ENCODE measurements around the gene CTDP1.

The CTDP1 gene

GRCh38 chr18:79760881-79761280 lies 81.3 kb downstream of the CTDP1 start:
- H3K27ac ChIP-seq, result no peak overlapping the region
- no peak overlapping the region for H3K4me3 ChIP-seq (ENCODE audit: low read depth in 1 of 2, low read length in 1 of 2)
- H3K9me3 ChIP-seq, result no peaks in the 10 kb centered on the region
- H3K27me3 ChIP-seq, result no peaks in the 10 kb centered on the region
- no peak for TF ChIP-seq CTCF (IDR thresholded peaks at IDR 0.05)
- peaks cover 5% of the 10 kb centered on the region for H3K36me3 ChIP-seq
- H3K4me1 ChIP-seq (ENCODE audit: control insufficient read depth in 1 of 2, insufficient read depth in 1 of 2, low read depth in 1 of 2, low read length in 1 of 2), result no peaks in the 10 kb centered on the region

GRCh38 chr18:79763407-79763806 lies 83.8 kb downstream of the CTDP1 start:
- no peaks in the 10 kb centered on the region for H3K9me3 ChIP-seq
- no peaks in the 10 kb centered on the region for H3K36me3 ChIP-seq
- TF ChIP-seq CTCF (IDR thresholded peaks at IDR 0.05), result no peak
- no peaks in the 10 kb centered on the region for H3K4me1 ChIP-seq (ENCODE audit: control insufficient read depth in 1 of 2, insufficient read depth in 1 of 2, low read depth in 1 of 2, low read length in 1 of 2)
- no peaks in the 10 kb centered on the region for H3K27me3 ChIP-seq
- H3K27ac ChIP-seq, result no peak overlapping the region
- no peak overlapping the region for H3K4me3 ChIP-seq (ENCODE audit: low read depth in 1 of 2, low read length in 1 of 2)

GRCh38 chr18:79764131-79764530 lies 84.5 kb downstream of the CTDP1 start:
- no peak overlapping the region for H3K27ac ChIP-seq
- H3K4me3 ChIP-seq (ENCODE audit: low read depth in 1 of 2, low read length in 1 of 2), result no peak overlapping the region
- no peaks in the 10 kb centered on the region for H3K4me1 ChIP-seq (ENCODE audit: control insufficient read depth in 1 of 2, insufficient read depth in 1 of 2, low read depth in 1 of 2, low read length in 1 of 2)
- no peaks in the 10 kb centered on the region for H3K27me3 ChIP-seq
- no peak for TF ChIP-seq CTCF (IDR thresholded peaks at IDR 0.05)
- H3K9me3 ChIP-seq, result no peaks in the 10 kb centered on the region
- no peaks in the 10 kb centered on the region for H3K36me3 ChIP-seq

- H3K4me3 ChIP-seq (ENCODE audit: low read depth in 1 of 2, low read length in 1 of 2), result no peak overlapping the region
- no peaks in the 10 kb centered on the region for H3K9me3 ChIP-seq
- TF ChIP-seq CTCF (IDR thresholded peaks at IDR 0.05), result no peak
- H3K27me3 ChIP-seq, result no peaks in the 10 kb centered on the region
- H3K36me3 ChIP-seq, result no peaks in the 10 kb centered on the region
- no peaks in the 10 kb centered on the region for H3K4me1 ChIP-seq (ENCODE audit: control insufficient read depth in 1 of 2, insufficient read depth in 1 of 2, low read depth in 1 of 2, low read length in 1 of 2)
- no peak overlapping the region for H3K27ac ChIP-seq
These were observed 86.1 kb downstream of the CTDP1 start for GRCh38 chr18:79765491-79766245.

- H3K27ac ChIP-seq, result no peak overlapping the region
- H3K4me1 ChIP-seq (ENCODE audit: control insufficient read depth in 1 of 2, insufficient read depth in 1 of 2, low read depth in 1 of 2, low read length in 1 of 2), result no peaks in the 10 kb centered on the region
- no peaks in the 10 kb centered on the region for H3K9me3 ChIP-seq
- H3K4me3 ChIP-seq (ENCODE audit: low read depth in 1 of 2, low read length in 1 of 2), result no peak overlapping the region
- no peaks in the 10 kb centered on the region for H3K27me3 ChIP-seq
- TF ChIP-seq CTCF (IDR thresholded peaks at IDR 0.05), result no peak
- no peaks in the 10 kb centered on the region for H3K36me3 ChIP-seq
These were observed 86.7 kb downstream of the CTDP1 start for GRCh38 chr18:79766308-79766707.

All from neutrophil (primary cell).